ENCODE measurements around the gene BABAM1. TPM values are rescaled to one million over a fixed set of nuclear protein-coding genes. Genes with fewer than 3 reads are reported as not detected.

BABAM1 gene
- total and polyA plus RNA-seq, 10 of the 15 experiments (the other 5 are each of a cell fraction or from before 2014, with no cell fraction given), result 11.9 to 154 (median 103) TPM

DNA sequence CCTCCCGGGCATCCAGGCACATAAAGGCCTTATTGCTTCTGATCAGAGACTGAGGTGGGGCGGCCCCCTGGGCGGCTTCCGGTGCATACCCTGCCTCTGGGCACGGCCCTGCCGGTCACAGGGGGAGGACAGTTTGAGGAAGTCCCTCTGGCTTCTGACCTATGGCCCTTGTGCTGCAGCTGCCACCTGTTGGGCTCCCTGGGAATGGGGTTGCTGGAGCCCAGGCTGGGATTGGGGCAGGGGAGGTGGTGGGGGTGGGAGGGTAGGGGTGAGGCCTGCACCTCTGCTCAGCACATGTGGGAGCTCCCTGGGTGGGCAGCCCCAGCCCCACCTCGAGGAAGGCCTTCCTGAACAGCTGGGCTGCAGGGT, 56.7 kb downstream of the BABAM1 start (continued):
- TF ChIP-seq, protein P1, sequence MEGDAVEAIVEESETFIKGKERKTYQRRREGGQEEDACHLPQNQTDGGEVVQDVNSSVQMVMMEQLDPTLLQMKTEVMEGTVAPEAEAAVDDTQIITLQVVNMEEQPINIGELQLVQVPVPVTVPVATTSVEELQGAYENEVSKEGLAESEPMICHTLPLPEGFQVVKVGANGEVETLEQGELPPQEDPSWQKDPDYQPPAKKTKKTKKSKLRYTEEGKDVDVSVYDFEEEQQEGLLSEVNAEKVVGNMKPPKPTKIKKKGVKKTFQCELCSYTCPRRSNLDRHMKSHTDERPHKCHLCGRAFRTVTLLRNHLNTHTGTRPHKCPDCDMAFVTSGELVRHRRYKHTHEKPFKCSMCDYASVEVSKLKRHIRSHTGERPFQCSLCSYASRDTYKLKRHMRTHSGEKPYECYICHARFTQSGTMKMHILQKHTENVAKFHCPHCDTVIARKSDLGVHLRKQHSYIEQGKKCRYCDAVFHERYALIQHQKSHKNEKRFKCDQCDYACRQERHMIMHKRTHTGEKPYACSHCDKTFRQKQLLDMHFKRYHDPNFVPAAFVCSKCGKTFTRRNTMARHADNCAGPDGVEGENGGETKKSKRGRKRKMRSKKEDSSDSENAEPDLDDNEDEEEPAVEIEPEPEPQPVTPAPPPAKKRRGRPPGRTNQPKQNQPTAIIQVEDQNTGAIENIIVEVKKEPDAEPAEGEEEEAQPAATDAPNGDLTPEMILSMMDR (IDR thresholded peaks at IDR 0.05 in 2 of 3, conservative IDR thresholded peaks at IDR 0.05 in 1 of 3; ENCODE audit: control insufficient read depth in 2 of 3, extremely low read depth in 1 of 3, insufficient read depth in 1 of 3, low read depth in 3 of 3, low read length in 3 of 3), result 0 out of 6 replicates have a peak, but pooled peaks of 1 of the 3 experiments have one; percentile 4
- no peak for TF ChIP-seq BACH1 (IDR thresholded peaks at IDR 0.05; ENCODE audit: borderline replicate concordance)
- no peak for TF ChIP-seq SP1 (IDR thresholded peaks at IDR 0.05; ENCODE audit: low read depth, low read length)
- TF ChIP-seq RAD51 (IDR thresholded peaks at IDR 0.05), result no peak
- TF ChIP-seq IKZF1 (conservative IDR thresholded peaks at IDR 0.05), result peak; percentile 21; the same call in 1 of the 2 replicates
- no peak for TF ChIP-seq SRF (IDR thresholded peaks at IDR 0.05; ENCODE audit: low read depth in 2 of 2, low read length in 2 of 2)
- no peak for TF ChIP-seq GABPA (IDR thresholded peaks at IDR 0.05; ENCODE audit: low read depth)
- TF ChIP-seq PAX5 (IDR thresholded peaks at IDR 0.05; ENCODE audit: borderline replicate concordance, low read depth, low read length), result no peak
- TF ChIP-seq DPF2 (IDR thresholded peaks at IDR 0.05), result no peak
- peak; percentile 27; the same call in 1 of the 2 replicates for TF ChIP-seq SPI1 (IDR thresholded peaks at IDR 0.05; ENCODE audit: borderline replicate concordance, insufficient read depth, low read depth, low read length)
- TF ChIP-seq MTA2 (IDR thresholded peaks at IDR 0.05; ENCODE audit: low read depth), result no peak
- TF ChIP-seq GATAD2B (conservative IDR thresholded peaks at IDR 0.05; ENCODE audit: low read depth), result 0 out of 2 replicates have a peak, but pooled peaks have one; percentile 41
- TF ChIP-seq ESRRA (IDR thresholded peaks at IDR 0.05; ENCODE audit: low read length), result no peak
- TF ChIP-seq, protein P2, sequence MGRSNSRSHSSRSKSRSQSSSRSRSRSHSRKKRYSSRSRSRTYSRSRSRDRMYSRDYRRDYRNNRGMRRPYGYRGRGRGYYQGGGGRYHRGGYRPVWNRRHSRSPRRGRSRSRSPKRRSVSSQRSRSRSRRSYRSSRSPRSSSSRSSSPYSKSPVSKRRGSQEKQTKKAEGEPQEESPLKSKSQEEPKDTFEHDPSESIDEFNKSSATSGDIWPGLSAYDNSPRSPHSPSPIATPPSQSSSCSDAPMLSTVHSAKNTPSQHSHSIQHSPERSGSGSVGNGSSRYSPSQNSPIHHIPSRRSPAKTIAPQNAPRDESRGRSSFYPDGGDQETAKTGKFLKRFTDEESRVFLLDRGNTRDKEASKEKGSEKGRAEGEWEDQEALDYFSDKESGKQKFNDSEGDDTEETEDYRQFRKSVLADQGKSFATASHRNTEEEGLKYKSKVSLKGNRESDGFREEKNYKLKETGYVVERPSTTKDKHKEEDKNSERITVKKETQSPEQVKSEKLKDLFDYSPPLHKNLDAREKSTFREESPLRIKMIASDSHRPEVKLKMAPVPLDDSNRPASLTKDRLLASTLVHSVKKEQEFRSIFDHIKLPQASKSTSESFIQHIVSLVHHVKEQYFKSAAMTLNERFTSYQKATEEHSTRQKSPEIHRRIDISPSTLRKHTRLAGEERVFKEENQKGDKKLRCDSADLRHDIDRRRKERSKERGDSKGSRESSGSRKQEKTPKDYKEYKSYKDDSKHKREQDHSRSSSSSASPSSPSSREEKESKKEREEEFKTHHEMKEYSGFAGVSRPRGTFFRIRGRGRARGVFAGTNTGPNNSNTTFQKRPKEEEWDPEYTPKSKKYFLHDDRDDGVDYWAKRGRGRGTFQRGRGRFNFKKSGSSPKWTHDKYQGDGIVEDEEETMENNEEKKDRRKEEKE (IDR thresholded peaks at IDR 0.05), result no peak
- TF ChIP-seq CBX3 (IDR thresholded peaks at IDR 0.05; ENCODE audit: borderline replicate concordance, low read depth), result no peak
- no peak for TF ChIP-seq RFX5 (IDR thresholded peaks at IDR 0.05; ENCODE audit: low read depth, low read length)
- no peak for TF ChIP-seq BCL11A (IDR thresholded peaks at IDR 0.05; ENCODE audit: low read depth, low read length)
- TF ChIP-seq FOXM1 (IDR thresholded peaks at IDR 0.05; ENCODE audit: low read depth, low read length), result no peak
- TF ChIP-seq POU2F2 (IDR thresholded peaks at IDR 0.05; ENCODE audit: borderline replicate concordance, low read depth, low read length), result no peak
- no peak for TF ChIP-seq BHLHE40 (IDR thresholded peaks at IDR 0.05; ENCODE audit: borderline replicate concordance in 1 of 2, low read depth in 2 of 2, low read length in 1 of 2)
- peak; percentile 48; the same call in 1 of the 2 replicates for TF ChIP-seq NR2F1 (conservative IDR thresholded peaks at IDR 0.05)
- no peak for TF ChIP-seq ZNF207 (IDR thresholded peaks at IDR 0.05; ENCODE audit: borderline replicate concordance)
- TF ChIP-seq CBFB (IDR thresholded peaks at IDR 0.05; ENCODE audit: low read depth), result no peak
- no peak for TF ChIP-seq SMAD1 (IDR thresholded peaks at IDR 0.05; ENCODE audit: low read depth, partially characterized antibody)
- TF ChIP-seq POLR2AphosphoS2 (IDR thresholded peaks at IDR 0.05; ENCODE audit: low read depth, low read length), result no peak
- TF ChIP-seq FOS (IDR thresholded peaks at IDR 0.05; ENCODE audit: borderline replicate concordance, extremely low read depth, insufficient read length), result no peak

Measured in GM12878 (cell line).